ENCODE results near the gene OR2B6. TPM values are rescaled to one million over a fixed set of nuclear protein-coding genes. Genes with fewer than 3 reads are reported as not detected.

Gene OR2B6
- total and polyA plus RNA-seq, 2 of the 8 experiments (the other 6 are each of a cell fraction or from before 2014, with no cell fraction given): 0.26 TPM; not detected in 1

DNA sequence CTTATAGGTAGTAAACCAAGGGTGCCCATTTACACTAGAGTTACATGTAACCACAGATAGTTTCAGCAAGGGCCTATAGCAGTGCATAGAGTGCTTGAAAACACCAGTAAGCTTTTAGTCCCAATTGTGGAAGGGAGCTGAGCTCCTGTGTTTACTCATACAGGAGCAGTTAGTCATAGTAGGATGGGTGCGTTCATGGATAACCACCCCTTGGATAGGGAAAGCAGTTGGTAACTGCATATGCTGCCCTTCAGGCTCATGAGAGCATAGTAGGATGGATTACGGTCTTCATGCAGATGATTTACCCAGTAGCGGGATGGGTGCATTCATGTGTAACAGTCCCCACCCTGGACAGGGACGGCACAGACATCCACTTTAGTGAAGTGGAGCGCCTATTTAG lies 45.1 kb downstream of the OR2B6 start (continued):
- TF ChIP-seq CHD7 (IDR thresholded peaks at IDR 0.05; ENCODE audit: insufficient replicate concordance, low read length) (no peak), NANOG (IDR thresholded peaks at IDR 0.05; ENCODE audit: insufficient read depth, low read depth, low read length, poor library complexity, severe bottlenecking) (no peak), SRF (IDR thresholded peaks at IDR 0.05; ENCODE audit: low read depth, low read length) (no peak), KDM1A (IDR thresholded peaks at IDR 0.05; ENCODE audit: borderline replicate concordance, low read length) (no peak), POLR2AphosphoS5 (IDR thresholded peaks at IDR 0.05; ENCODE audit: low read depth, low read length) (no peak), JUND (IDR thresholded peaks at IDR 0.05; ENCODE audit: low read length) (no peak)
